ENCODE results near the gene ATAD1.

The ATAD1 gene

DNA sequence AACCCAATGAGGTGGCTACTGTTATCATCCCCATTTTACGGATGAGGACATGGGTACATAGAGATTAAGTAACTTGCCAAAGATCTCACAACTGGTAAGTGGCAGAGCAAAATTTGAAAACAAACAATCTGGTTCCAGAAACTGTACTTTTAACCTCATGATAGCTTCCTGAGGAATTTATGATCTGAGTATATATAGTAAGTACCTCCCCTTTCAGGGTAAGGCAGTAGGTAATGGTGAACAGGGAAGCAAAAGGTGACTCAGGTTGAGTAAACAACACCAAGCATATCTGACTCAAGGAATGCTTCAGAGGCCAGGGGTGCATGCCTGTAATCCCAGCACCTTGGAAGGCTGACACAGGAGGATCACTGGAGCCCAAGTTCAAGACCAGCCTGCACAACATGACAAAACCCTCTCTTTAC, 24.2 kb upstream of the ATAD1 start:
- Histone ChIP-seq H3K4me3 (ENCODE audit: low read length) (no peak overlapping the region), H4K20me1 (ENCODE audit: control insufficient read depth, insufficient read depth, low read depth, low read length) (no peaks in the 10 kb centered on the region), H3K4me1 (ENCODE audit: control insufficient read depth, low read length) (peaks cover 15% of the 10 kb centered on the region), H3K27ac (ENCODE audit: low read depth, low read length) (no peak overlapping the region), H3K79me2 (ENCODE audit: control insufficient read depth, low read length) (no peaks in the 10 kb centered on the region), H3K36me3 (ENCODE audit: control insufficient read depth, low read length) (no peaks in the 10 kb centered on the region), H3K9me3 (ENCODE audit: control insufficient read depth, insufficient read depth, low read length) (no peaks in the 10 kb centered on the region), H3K9me2 (replicated peaks; ENCODE audit: control insufficient read depth, low read length) (no peaks in the 10 kb centered on the region), H3F3A (ENCODE audit: control insufficient read depth, insufficient read depth) (no peaks in the 10 kb centered on the region), H3K4me2 (ENCODE audit: low read length) (no peak overlapping the region), H3K27me3 (ENCODE audit: control insufficient read depth, low read length) (no peaks in the 10 kb centered on the region)
- TF ChIP-seq, protein P1, sequence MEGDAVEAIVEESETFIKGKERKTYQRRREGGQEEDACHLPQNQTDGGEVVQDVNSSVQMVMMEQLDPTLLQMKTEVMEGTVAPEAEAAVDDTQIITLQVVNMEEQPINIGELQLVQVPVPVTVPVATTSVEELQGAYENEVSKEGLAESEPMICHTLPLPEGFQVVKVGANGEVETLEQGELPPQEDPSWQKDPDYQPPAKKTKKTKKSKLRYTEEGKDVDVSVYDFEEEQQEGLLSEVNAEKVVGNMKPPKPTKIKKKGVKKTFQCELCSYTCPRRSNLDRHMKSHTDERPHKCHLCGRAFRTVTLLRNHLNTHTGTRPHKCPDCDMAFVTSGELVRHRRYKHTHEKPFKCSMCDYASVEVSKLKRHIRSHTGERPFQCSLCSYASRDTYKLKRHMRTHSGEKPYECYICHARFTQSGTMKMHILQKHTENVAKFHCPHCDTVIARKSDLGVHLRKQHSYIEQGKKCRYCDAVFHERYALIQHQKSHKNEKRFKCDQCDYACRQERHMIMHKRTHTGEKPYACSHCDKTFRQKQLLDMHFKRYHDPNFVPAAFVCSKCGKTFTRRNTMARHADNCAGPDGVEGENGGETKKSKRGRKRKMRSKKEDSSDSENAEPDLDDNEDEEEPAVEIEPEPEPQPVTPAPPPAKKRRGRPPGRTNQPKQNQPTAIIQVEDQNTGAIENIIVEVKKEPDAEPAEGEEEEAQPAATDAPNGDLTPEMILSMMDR (IDR thresholded peaks at IDR 0.05; ENCODE audit: low read depth, low read length, poor library complexity, severe bottlenecking) = no peak
- TF ChIP-seq EZH2phosphoT487 (IDR thresholded peaks at IDR 0.05; ENCODE audit: borderline replicate concordance, low read length) = no peak

- Histone ChIP-seq H4K20me1 (ENCODE audit: control insufficient read depth, insufficient read depth, low read depth, low read length) (no peaks in the 10 kb centered on the region), H3K4me1 (ENCODE audit: control insufficient read depth, low read length) (peaks cover 17% of the 10 kb centered on the region), H3K79me2 (ENCODE audit: control insufficient read depth, low read length) (no peaks in the 10 kb centered on the region), H3K9me3 (ENCODE audit: control insufficient read depth, insufficient read depth, low read length) (no peaks in the 10 kb centered on the region), H3K9me2 (replicated peaks; ENCODE audit: control insufficient read depth, low read length) (no peaks in the 10 kb centered on the region), H3K27me3 (ENCODE audit: control insufficient read depth, low read length) (no peaks in the 10 kb centered on the region), H3K4me2 (ENCODE audit: low read length) (no peak overlapping the region), H3K27ac (ENCODE audit: low read depth, low read length) (no peak overlapping the region), H3K36me3 (ENCODE audit: control insufficient read depth, low read length) (no peaks in the 10 kb centered on the region), H3K4me3 (ENCODE audit: low read length) (no peak overlapping the region), H3F3A (ENCODE audit: control insufficient read depth, insufficient read depth) (no peaks in the 10 kb centered on the region)
- TF ChIP-seq, protein P1 (IDR thresholded peaks at IDR 0.05; ENCODE audit: low read depth, low read length, poor library complexity, severe bottlenecking) = no peak
- TF ChIP-seq EZH2phosphoT487 (IDR thresholded peaks at IDR 0.05; ENCODE audit: borderline replicate concordance, low read length) = no peak
These were observed 23.2 kb upstream of the ATAD1 start for GRCh38 chr10:87841186-87841585.

GRCh38 chr10:87838650-87839049, 20.6 kb upstream of the ATAD1 start:
- H3K36me3 ChIP-seq (ENCODE audit: control insufficient read depth, low read length) = no peaks in the 10 kb centered on the region

More at GRCh38 chr10:87838650-87839049, 20.6 kb upstream of the ATAD1 start:
- Histone ChIP-seq H3K4me3 (ENCODE audit: low read length) (no peak overlapping the region), H4K20me1 (ENCODE audit: control insufficient read depth, insufficient read depth, low read depth, low read length) (no peaks in the 10 kb centered on the region), H3K4me2 (ENCODE audit: low read length) (no peak overlapping the region), H3K4me1 (ENCODE audit: control insufficient read depth, low read length) (peaks cover 12% of the 10 kb centered on the region), H3K27ac (ENCODE audit: low read depth, low read length) (no peak overlapping the region), H3K27me3 (ENCODE audit: control insufficient read depth, low read length) (no peaks in the 10 kb centered on the region), H3K79me2 (ENCODE audit: control insufficient read depth, low read length) (no peaks in the 10 kb centered on the region), H3F3A (ENCODE audit: control insufficient read depth, insufficient read depth) (no peaks in the 10 kb centered on the region), H3K9me2 (replicated peaks; ENCODE audit: control insufficient read depth, low read length) (no peaks in the 10 kb centered on the region), H3K9me3 (ENCODE audit: control insufficient read depth, insufficient read depth, low read length) (no peaks in the 10 kb centered on the region)
- no peak for TF ChIP-seq EZH2phosphoT487 (IDR thresholded peaks at IDR 0.05; ENCODE audit: borderline replicate concordance, low read length)
- TF ChIP-seq, protein P1 (IDR thresholded peaks at IDR 0.05; ENCODE audit: low read depth, low read length, poor library complexity, severe bottlenecking) = no peak
